SK-N-SH (cell line): ENCODE measurements around the gene ADAMTS2. TPM values are rescaled to one million over a fixed set of nuclear protein-coding genes. Genes with fewer than 3 reads are reported as not detected.

Experiments used
- CTCF ChIA-PET: fragments of 300-600, 350-600 bp; formaldehyde crosslinking; extraction: SDS; loops from one replicate; lab custom pipeline; 2021; lab: Yijun Ruan, JAX
- POLR2A ChIA-PET: fragments of 350-600 bp; sonication (Branson Sonifier 250); formaldehyde crosslinking; extraction: SDS; loops from one replicate; lab custom pipeline; 2020; ENCODE audit warnings: antibody characterized with exemption, inconsistent platforms; lab: Yijun Ruan, JAX
- DNase-seq: peaks from one replicate; pipeline ENCODE4 v3.0.0; 2012
- H2AFZ ChIP-seq: fragments of 200-600 bp; sonication (generic); 2 replicates; pipeline ENCODE4 v1.8.1; 2016; ENCODE audit warnings: antibody characterized with exemption, mild to moderate bottlenecking, low read depth
- H3F3A ChIP-seq: fragments of 200-600 bp; sonication (generic); replicated peaks from 2 replicates; pipeline ENCODE3; 2016; ENCODE audit warnings: antibody characterized with exemption, mild to moderate bottlenecking; ENCODE audit not compliant: insufficient read depth
- H3K27ac ChIP-seq, 2 experiments: fragments of 200-500 bp in 1 of 2; fragments of 200-600 bp in 1 of 2; sonication (Bioruptor generic) in 1 of 2; sonication (generic), shearing (Covaris generic) in 1 of 2; 2 replicates each; pipeline versions ENCODE4 v1.5.1 to v1.6.1; 2014 to 2016; ENCODE audit warnings: low read depth in 2 of 2, inconsistent platforms in 1 of 2, low read length in 1 of 2, mild to moderate bottlenecking in 1 of 2, mixed read lengths in 1 of 2
- H3K27me3 ChIP-seq: fragments of 200-600 bp; sonication (generic), shearing (Covaris generic); 2 replicates; pipeline ENCODE4 v1.6.1; 2016; ENCODE audit warnings: mixed run types; ENCODE audit not compliant: insufficient read depth
- H3K36me3 ChIP-seq, 2 experiments: fragments of 200-500 bp in 1 of 2; fragments of 200-600 bp in 1 of 2; sonication (Bioruptor generic) in 1 of 2; sonication (generic) in 1 of 2; replicated peaks in 1 of 2; 2 replicates each; pipeline versions ENCODE3 to v1.5.1; 2014 to 2016; ENCODE audit warnings: low read length in 1 of 2, mild to moderate bottlenecking in 1 of 2; ENCODE audit not compliant: insufficient read depth in 2 of 2, control insufficient read depth in 1 of 2
- H3K4me1 ChIP-seq, 2 experiments: fragments of 200-500 bp in 1 of 2; fragments of 200-600 bp in 1 of 2; sonication (Bioruptor generic) in 1 of 2; sonication (generic), shearing (Covaris generic) in 1 of 2; 2 replicates each; pipeline versions ENCODE4 v1.5.1 to v1.6.1; 2014 to 2016; ENCODE audit warnings: low read depth in 1 of 2, low read length in 1 of 2, mixed run types in 1 of 2; ENCODE audit not compliant: insufficient read depth in 2 of 2, control insufficient read depth in 1 of 2
- H3K4me2 ChIP-seq: fragments of 200-600 bp; sonication (generic), shearing (Covaris generic); 2 replicates; pipeline ENCODE4 v1.6.1; 2017; ENCODE audit warnings: mixed run types
- H3K4me3 ChIP-seq, 2 experiments: fragments of 200-500 bp in 1 of 2; fragments of 200-600 bp in 1 of 2; sonication (Bioruptor generic) in 1 of 2; sonication (generic), shearing (Covaris generic) in 1 of 2; 2 replicates each; pipeline versions ENCODE4 v1.5.1 to v1.8.1; 2014 to 2016; ENCODE audit warnings: low read depth in 2 of 2, inconsistent platforms in 1 of 2, low read length in 1 of 2, mild to moderate bottlenecking in 1 of 2, mixed read lengths in 1 of 2, moderate library complexity in 1 of 2
- H3K79me2 ChIP-seq: fragments of 200-600 bp; sonication (generic); 2 replicates; pipeline ENCODE4 v1.8.1; 2017; ENCODE audit warnings: mild to moderate bottlenecking; ENCODE audit not compliant: insufficient read depth
- H3K9ac ChIP-seq: fragments of 200-600 bp; sonication (generic); 2 replicates; pipeline ENCODE4 v1.6.1; 2017; ENCODE audit warnings: mixed run types
- H3K9me2 ChIP-seq: fragments of 200-600 bp; sonication (generic); 2 replicates; pipeline ENCODE4 v1.6.1; 2017; ENCODE audit warnings: mixed run types
- H3K9me3 ChIP-seq: fragments of 200-600 bp; sonication (generic); 2 replicates; pipeline ENCODE4 v1.6.1; 2017; ENCODE audit warnings: mixed run types, mild to moderate bottlenecking, moderate library complexity
- H4K20me1 ChIP-seq: fragments of 200-600 bp; sonication (generic); 2 replicates; pipeline ENCODE4 v1.6.1; 2017; ENCODE audit warnings: mild to moderate bottlenecking, mixed run types; ENCODE audit not compliant: insufficient read depth
- CTCF ChIP-seq: fragments of 200-600 bp; sonication (generic); IDR thresholded peaks from 2 replicates; pipeline ENCODE4 v1.6.1; 2017; ENCODE audit warnings: antibody characterized with exemption, mild to moderate bottlenecking, moderate library complexity
- ELF1 ChIP-seq: IDR thresholded peaks from 2 replicates; pipeline ENCODE4 v1.4.0; 2012
- EP300 ChIP-seq, 2 experiments: IDR thresholded peaks; 2 replicates each; pipeline versions ENCODE4 v1.4.0 to v1.6.1; 2012; ENCODE audit warnings: borderline replicate concordance in 1 of 2, low read depth in 1 of 2, low read length in 1 of 2
- FOSL2 ChIP-seq: IDR thresholded peaks from 2 replicates; pipeline ENCODE4 v1.4.0; 2012; ENCODE audit warnings: low read depth, mild to moderate bottlenecking, moderate library complexity, borderline replicate concordance
- GABPA ChIP-seq: IDR thresholded peaks from 2 replicates; pipeline ENCODE4 v1.4.0; 2012; ENCODE audit warnings: low read depth, mild to moderate bottlenecking
- GATA2 ChIP-seq: sonication (generic); formaldehyde crosslinking; IDR thresholded peaks from 2 replicates; pipeline ENCODE4 v1.5.0; 2020; ENCODE audit warnings: mild to moderate bottlenecking, missing genetic modification reagents
- MAX ChIP-seq: IDR thresholded peaks from 2 replicates; pipeline ENCODE4 v1.4.0; 2012; ENCODE audit warnings: low read depth
- NFIC ChIP-seq: IDR thresholded peaks from 2 replicates; pipeline ENCODE4 v1.4.0; 2012; ENCODE audit warnings: borderline replicate concordance
- NRF1 ChIP-seq: IDR thresholded peaks from 2 replicates; pipeline ENCODE4 v1.6.1; 2012; ENCODE audit warnings: low read depth, mild to moderate bottlenecking, low read length
- POLR2AphosphoS5 ChIP-seq: IDR thresholded peaks from 2 replicates; pipeline ENCODE4 v1.6.1; 2012; ENCODE audit warnings: low read depth, low read length
- REST ChIP-seq: IDR thresholded peaks from 2 replicates; pipeline ENCODE4 v1.6.1; 2012; ENCODE audit warnings: mild to moderate bottlenecking, low read depth, low read length, moderate library complexity
- RFX5 ChIP-seq: IDR thresholded peaks from 2 replicates; pipeline ENCODE4 v1.6.1; 2012; ENCODE audit warnings: mild to moderate bottlenecking, improper control_type of control experiment, low read length
- SMC3 ChIP-seq: IDR thresholded peaks from 2 replicates; pipeline ENCODE4 v1.6.1; 2012; ENCODE audit warnings: low read depth, low read length, improper control_type of control experiment
- TAF1 ChIP-seq: IDR thresholded peaks from 2 replicates; pipeline ENCODE4 v1.6.1; 2012; ENCODE audit warnings: low read depth, mild to moderate bottlenecking, low read length, moderate library complexity, borderline replicate concordance
- TCF12 ChIP-seq: IDR thresholded peaks from 2 replicates; pipeline ENCODE4 v1.4.0; 2012
- USF1 ChIP-seq: IDR thresholded peaks from 2 replicates; pipeline ENCODE4 v1.4.0; 2012; ENCODE audit warnings: low read depth, borderline replicate concordance
- YY1 ChIP-seq: IDR thresholded peaks from 2 replicates; pipeline ENCODE4 v1.4.0; 2012; ENCODE audit warnings: low read depth, mild to moderate bottlenecking
- ZBTB33 ChIP-seq: IDR thresholded peaks from 2 replicates; pipeline ENCODE4 v1.4.0; 2012; ENCODE audit warnings: low read depth, borderline replicate concordance
- WGBS: methylation state at CpG from one replicate; pipeline ENCODE4 v1.1.6; 2017; ENCODE audit warnings: low lambda C conversion rate; 5-methylcytosine and 5-hydroxymethylcytosine counted together
- polyA plus RNA-seq, 3 experiments: library from polyadenylated mRNA; depleted of rRNA; stranded (reverse); fragments of >200 nt; gene quantifications; 2 replicates each; pipeline ENCODE4 v1.2.3, GENCODE V29; 2012

The ADAMTS2 gene
- polyA plus RNA-seq, 1 of the 3 experiments (the other 2 are of a cell fraction), result 0.12 TPM

- ChIA-PET POLR2A (no interaction called here), CTCF (no interaction called here)
- Histone ChIP-seq H3K27ac (peak overlapping the region in 1 of 2 experiments; percentile 4; a peak in 1 of 4 replicates), H3K9me2 (no peaks in the 10 kb centered on the region), H3K4me2 (no peak overlapping the region), H3F3A (no peaks in the 10 kb centered on the region), H3K9ac (no peak overlapping the region), H3K4me1 (peaks cover 0 to 23% of the 10 kb centered on the region in 2 experiments; a peak in 2 of 4 replicates), H3K27me3 (no peaks in the 10 kb centered on the region), H3K4me3 (no peak overlapping the region), H4K20me1 (no peaks in the 10 kb centered on the region), H3K9me3 (no peaks in the 10 kb centered on the region), H3K79me2 (no peaks in the 10 kb centered on the region), H2AFZ (no peak overlapping the region), H3K36me3 (no peaks in the 10 kb centered on the region)
- WGBS, result 49% methylated on average over 4 of the region's 23 CpGs
- TF ChIP-seq NRF1 (no peak), GATA2 (CRISPR knock-in tag) (no peak), RFX5 (no peak), ZBTB33 (no peak), MAX (no peak), POLR2AphosphoS5 (no peak), USF1 (no peak), REST (no peak), NFIC (no peak), TCF12 (no peak), SMC3 (no peak), GABPA (no peak), EP300 (IDR thresholded peaks at IDR 0.05; ENCODE audit: borderline replicate concordance in 1 of 2, low read depth in 1 of 2, low read length in 1 of 2) (no peak), ELF1 (no peak), FOSL2 (no peak), YY1 (no peak), CTCF (no peak), TAF1 (no peak)
- no peak for DNase-seq
These were observed 206.7 kb downstream of the ADAMTS2 start for GRCh38 chr5:179138568-179138925.
